SH-SY5Y (cell line): ENCODE measurements around the gene EEFSEC.

Experiments
- GATA2 ChIP-seq: IDR thresholded peaks from 2 replicates; pipeline ENCODE4 v1.6.1; 2011; ENCODE audit warnings: mild to moderate bottlenecking, low read depth, low read length
- GATA3 ChIP-seq: IDR thresholded peaks from 2 replicates; pipeline ENCODE4 v1.6.1; 2011; ENCODE audit warnings: low read depth, mild to moderate bottlenecking, low read length, moderate library complexity

DNA sequence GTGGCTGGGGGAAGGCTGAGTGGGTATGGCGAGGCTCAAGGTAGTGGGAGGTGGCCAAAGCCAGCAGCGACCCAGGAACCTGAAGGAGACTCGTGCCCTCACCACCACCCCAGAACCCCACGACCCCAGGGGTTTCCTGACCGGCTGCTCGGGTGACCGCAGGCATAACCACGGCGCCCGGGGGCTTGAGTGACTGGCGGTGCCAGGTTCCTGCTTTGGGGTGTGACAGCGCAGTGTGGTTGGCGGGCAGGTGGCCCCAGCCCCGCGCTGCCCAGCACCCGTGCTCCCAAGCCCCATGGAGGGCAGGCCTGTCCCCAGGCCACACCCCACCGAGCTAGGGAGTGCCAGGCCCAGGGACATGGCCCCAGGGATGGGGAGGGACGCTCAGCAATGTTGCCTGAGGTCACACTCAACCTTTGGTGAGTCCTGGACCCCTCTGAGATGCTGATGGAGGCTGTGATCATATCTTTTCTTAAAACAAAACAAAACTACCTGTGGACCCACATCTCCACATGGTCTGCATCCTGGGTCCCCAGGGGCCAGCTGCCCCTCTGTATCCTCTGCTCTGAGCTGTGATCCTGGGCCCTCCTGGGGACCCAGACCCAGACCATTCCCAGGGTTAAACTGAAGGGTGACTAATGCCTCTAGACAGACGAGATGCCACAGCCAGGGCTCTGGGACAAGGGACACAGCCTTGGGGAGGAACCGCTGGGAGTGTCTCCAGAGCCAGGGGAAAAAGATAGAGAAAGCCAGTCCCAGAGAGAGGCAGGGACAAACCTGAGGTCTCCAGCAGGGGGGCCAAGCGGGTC lies 300.4 kb downstream of the EEFSEC start:
- TF ChIP-seq GATA3 (no peak), GATA2 (no peak)
